ENCODE results near the gene MED27.

DNA sequence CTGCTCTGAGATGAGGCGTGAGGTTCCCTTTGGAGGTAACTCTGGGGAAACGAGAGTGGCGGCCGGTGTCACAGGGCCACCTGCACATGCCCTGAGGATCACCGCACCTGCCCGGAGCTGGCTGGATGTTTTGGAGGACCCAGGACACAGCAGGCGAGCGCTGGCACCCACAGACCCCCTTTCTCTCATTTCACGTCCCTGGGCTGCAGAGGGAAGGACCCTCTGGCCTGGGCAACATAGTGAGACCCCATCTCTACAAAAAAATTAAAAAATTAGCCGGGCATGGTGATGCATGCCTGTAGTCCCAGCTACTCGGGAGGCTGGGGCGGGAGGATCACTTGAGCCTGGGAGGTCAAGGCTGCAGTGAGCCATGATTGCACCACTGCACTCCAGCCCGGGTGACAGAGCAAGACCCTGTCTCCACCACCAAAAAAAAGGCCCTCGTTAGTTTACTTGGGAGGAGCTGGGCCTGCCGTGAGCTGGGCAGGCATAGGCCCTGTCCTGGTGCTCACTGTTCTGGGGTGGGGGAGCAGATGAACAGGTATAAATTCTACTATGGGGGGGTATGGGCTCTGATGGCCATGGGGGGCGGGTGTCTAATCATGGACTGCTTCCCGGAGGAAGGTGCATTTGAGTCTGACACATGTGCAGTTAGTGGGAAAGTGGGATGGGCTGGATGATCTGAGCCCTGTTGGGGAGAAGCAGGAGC is 242.9 kb downstream of the MED27 start:
- TF ChIP-seq, protein P1, sequence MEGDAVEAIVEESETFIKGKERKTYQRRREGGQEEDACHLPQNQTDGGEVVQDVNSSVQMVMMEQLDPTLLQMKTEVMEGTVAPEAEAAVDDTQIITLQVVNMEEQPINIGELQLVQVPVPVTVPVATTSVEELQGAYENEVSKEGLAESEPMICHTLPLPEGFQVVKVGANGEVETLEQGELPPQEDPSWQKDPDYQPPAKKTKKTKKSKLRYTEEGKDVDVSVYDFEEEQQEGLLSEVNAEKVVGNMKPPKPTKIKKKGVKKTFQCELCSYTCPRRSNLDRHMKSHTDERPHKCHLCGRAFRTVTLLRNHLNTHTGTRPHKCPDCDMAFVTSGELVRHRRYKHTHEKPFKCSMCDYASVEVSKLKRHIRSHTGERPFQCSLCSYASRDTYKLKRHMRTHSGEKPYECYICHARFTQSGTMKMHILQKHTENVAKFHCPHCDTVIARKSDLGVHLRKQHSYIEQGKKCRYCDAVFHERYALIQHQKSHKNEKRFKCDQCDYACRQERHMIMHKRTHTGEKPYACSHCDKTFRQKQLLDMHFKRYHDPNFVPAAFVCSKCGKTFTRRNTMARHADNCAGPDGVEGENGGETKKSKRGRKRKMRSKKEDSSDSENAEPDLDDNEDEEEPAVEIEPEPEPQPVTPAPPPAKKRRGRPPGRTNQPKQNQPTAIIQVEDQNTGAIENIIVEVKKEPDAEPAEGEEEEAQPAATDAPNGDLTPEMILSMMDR (IDR thresholded peaks at IDR 0.05), result no peak
- TF ChIP-seq POLR2AphosphoS5 (IDR thresholded peaks at IDR 0.05), result no peak

All from sigmoid colon (tissue), 4 donors.